A673 (cell line): ENCODE data around the gene DCLRE1A.

Experiments
- CTCF ChIP-seq: fragments of 300-800, 200-600 bp; sonication (generic); conservative IDR thresholded peaks from 2 replicates; pipeline ENCODE4 v1.5.1; 2017; ENCODE audit warnings: low read depth, mild to moderate bottlenecking, antibody characterized with exemption, low read length, moderate library complexity, mixed read lengths
- EZH2 ChIP-seq: fragments of 200-600 bp; sonication (generic); IDR thresholded peaks from 2 replicates; pipeline ENCODE4 v1.6.1; 2017; ENCODE audit warnings: borderline replicate concordance, low read depth, mild to moderate bottlenecking, mixed read lengths, antibody characterized with exemption, low read length; ENCODE audit not compliant: poor library complexity, severe bottlenecking

- no peak for TF ChIP-seq CTCF
- no peak for TF ChIP-seq EZH2
Observed at GRCh38 chr10:113880236-113880635, 26.4 kb upstream of the DCLRE1A start.
